ENCODE data around the gene STT3A. TPM values are rescaled to one million over a fixed set of nuclear protein-coding genes. Genes with fewer than 3 reads are reported as not detected.

STT3A gene
- polyA plus RNA-seq, 1 donor from 2014 or later, result 54.3 TPM

GRCh38 chr11:125579811-125580210 is 12.8 kb upstream of the STT3A start:
- Histone ChIP-seq H3K4me3 (ENCODE audit: low read length) (no peak overlapping the region), H3F3A (ENCODE audit: insufficient read depth, low read length, poor library complexity, severe bottlenecking) (no peaks in the 10 kb centered on the region), H4K20me1 (ENCODE audit: insufficient read depth) (no peaks in the 10 kb centered on the region), H3K79me2 (replicated peaks; ENCODE audit: insufficient read depth, low read length) (no peaks in the 10 kb centered on the region), H3K27ac (ENCODE audit: low read length) (no peak overlapping the region), H3K27me3 (ENCODE audit: insufficient read depth, low read depth, low read length) (no peaks in the 10 kb centered on the region), H3K4me2 (ENCODE audit: low read length) (no peak overlapping the region), H2AFZ (ENCODE audit: low read depth, low read length) (no peak overlapping the region), H3K9ac (ENCODE audit: low read length) (no peak overlapping the region), H3K36me3 (ENCODE audit: insufficient read depth, low read length) (peaks cover 12% of the 10 kb centered on the region), H3K9me2 (ENCODE audit: insufficient read depth, low read length) (no peaks in the 10 kb centered on the region), H3K9me3 (ENCODE audit: low read length) (no peaks in the 10 kb centered on the region)
- TF ChIP-seq POLR2AphosphoS5 (IDR thresholded peaks at IDR 0.05), result no peak
- no peak for TF ChIP-seq RAD21 (conservative IDR thresholded peaks at IDR 0.05)
- TF ChIP-seq, protein P1, sequence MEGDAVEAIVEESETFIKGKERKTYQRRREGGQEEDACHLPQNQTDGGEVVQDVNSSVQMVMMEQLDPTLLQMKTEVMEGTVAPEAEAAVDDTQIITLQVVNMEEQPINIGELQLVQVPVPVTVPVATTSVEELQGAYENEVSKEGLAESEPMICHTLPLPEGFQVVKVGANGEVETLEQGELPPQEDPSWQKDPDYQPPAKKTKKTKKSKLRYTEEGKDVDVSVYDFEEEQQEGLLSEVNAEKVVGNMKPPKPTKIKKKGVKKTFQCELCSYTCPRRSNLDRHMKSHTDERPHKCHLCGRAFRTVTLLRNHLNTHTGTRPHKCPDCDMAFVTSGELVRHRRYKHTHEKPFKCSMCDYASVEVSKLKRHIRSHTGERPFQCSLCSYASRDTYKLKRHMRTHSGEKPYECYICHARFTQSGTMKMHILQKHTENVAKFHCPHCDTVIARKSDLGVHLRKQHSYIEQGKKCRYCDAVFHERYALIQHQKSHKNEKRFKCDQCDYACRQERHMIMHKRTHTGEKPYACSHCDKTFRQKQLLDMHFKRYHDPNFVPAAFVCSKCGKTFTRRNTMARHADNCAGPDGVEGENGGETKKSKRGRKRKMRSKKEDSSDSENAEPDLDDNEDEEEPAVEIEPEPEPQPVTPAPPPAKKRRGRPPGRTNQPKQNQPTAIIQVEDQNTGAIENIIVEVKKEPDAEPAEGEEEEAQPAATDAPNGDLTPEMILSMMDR (IDR thresholded peaks at IDR 0.05; ENCODE audit: poor library complexity, severe bottlenecking), result no peak
- no peak for TF ChIP-seq EZH2 (IDR thresholded peaks at IDR 0.05; ENCODE audit: borderline replicate concordance, insufficient read depth, low read length, poor library complexity, severe bottlenecking)
- TF ChIP-seq EP300 (conservative IDR thresholded peaks at IDR 0.05; ENCODE audit: poor library complexity, severe bottlenecking), result no peak
- TF ChIP-seq, protein P2, sequence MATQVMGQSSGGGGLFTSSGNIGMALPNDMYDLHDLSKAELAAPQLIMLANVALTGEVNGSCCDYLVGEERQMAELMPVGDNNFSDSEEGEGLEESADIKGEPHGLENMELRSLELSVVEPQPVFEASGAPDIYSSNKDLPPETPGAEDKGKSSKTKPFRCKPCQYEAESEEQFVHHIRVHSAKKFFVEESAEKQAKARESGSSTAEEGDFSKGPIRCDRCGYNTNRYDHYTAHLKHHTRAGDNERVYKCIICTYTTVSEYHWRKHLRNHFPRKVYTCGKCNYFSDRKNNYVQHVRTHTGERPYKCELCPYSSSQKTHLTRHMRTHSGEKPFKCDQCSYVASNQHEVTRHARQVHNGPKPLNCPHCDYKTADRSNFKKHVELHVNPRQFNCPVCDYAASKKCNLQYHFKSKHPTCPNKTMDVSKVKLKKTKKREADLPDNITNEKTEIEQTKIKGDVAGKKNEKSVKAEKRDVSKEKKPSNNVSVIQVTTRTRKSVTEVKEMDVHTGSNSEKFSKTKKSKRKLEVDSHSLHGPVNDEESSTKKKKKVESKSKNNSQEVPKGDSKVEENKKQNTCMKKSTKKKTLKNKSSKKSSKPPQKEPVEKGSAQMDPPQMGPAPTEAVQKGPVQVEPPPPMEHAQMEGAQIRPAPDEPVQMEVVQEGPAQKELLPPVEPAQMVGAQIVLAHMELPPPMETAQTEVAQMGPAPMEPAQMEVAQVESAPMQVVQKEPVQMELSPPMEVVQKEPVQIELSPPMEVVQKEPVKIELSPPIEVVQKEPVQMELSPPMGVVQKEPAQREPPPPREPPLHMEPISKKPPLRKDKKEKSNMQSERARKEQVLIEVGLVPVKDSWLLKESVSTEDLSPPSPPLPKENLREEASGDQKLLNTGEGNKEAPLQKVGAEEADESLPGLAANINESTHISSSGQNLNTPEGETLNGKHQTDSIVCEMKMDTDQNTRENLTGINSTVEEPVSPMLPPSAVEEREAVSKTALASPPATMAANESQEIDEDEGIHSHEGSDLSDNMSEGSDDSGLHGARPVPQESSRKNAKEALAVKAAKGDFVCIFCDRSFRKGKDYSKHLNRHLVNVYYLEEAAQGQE (IDR thresholded peaks at IDR 0.05; ENCODE audit: borderline replicate concordance), result no peak
- TF ChIP-seq TAF1 (IDR thresholded peaks at IDR 0.05; ENCODE audit: low read depth), result no peak
- no peak for TF ChIP-seq SMC3 (conservative IDR thresholded peaks at IDR 0.05; ENCODE audit: poor library complexity)
- TF ChIP-seq MXI1 (conservative IDR thresholded peaks at IDR 0.05; ENCODE audit: poor library complexity, severe bottlenecking), result no peak

GRCh38 chr11:125583496-125583895 is 9.2 kb upstream of the STT3A start:
- H3F3A ChIP-seq (ENCODE audit: insufficient read depth, low read length, poor library complexity, severe bottlenecking), result no peaks in the 10 kb centered on the region
- H3K9me3 ChIP-seq (ENCODE audit: low read length), result no peaks in the 10 kb centered on the region
- no peak overlapping the region for H2AFZ ChIP-seq (ENCODE audit: low read depth, low read length)
- peaks cover 5% of the 10 kb centered on the region for H3K36me3 ChIP-seq (ENCODE audit: insufficient read depth, low read length)
- H3K27me3 ChIP-seq (ENCODE audit: insufficient read depth, low read depth, low read length), result no peaks in the 10 kb centered on the region
- H3K9ac ChIP-seq (ENCODE audit: low read length), result no peak overlapping the region
- no peak overlapping the region for H3K4me3 ChIP-seq (ENCODE audit: low read length)
- H3K4me2 ChIP-seq (ENCODE audit: low read length), result no peak overlapping the region
- TF ChIP-seq MXI1 (conservative IDR thresholded peaks at IDR 0.05; ENCODE audit: poor library complexity, severe bottlenecking), result no peak
- TF ChIP-seq RAD21 (conservative IDR thresholded peaks at IDR 0.05), result no peak
- no peak for TF ChIP-seq POLR2AphosphoS5 (IDR thresholded peaks at IDR 0.05)
- no peak for TF ChIP-seq EP300 (conservative IDR thresholded peaks at IDR 0.05; ENCODE audit: poor library complexity, severe bottlenecking)
- TF ChIP-seq TAF1 (IDR thresholded peaks at IDR 0.05; ENCODE audit: low read depth), result no peak
- TF ChIP-seq, protein P2 (IDR thresholded peaks at IDR 0.05; ENCODE audit: borderline replicate concordance), result no peak
- no peak for TF ChIP-seq EZH2 (IDR thresholded peaks at IDR 0.05; ENCODE audit: borderline replicate concordance, insufficient read depth, low read length, poor library complexity, severe bottlenecking)
- TF ChIP-seq SMC3 (conservative IDR thresholded peaks at IDR 0.05; ENCODE audit: poor library complexity), result no peak
- TF ChIP-seq, protein P1 (IDR thresholded peaks at IDR 0.05; ENCODE audit: poor library complexity, severe bottlenecking), result no peak
- no peak overlapping the region for H3K27ac ChIP-seq (ENCODE audit: low read length)
- no peaks in the 10 kb centered on the region for H3K9me2 ChIP-seq (ENCODE audit: insufficient read depth, low read length)
- no peaks in the 10 kb centered on the region for H3K79me2 ChIP-seq (replicated peaks; ENCODE audit: insufficient read depth, low read length)
- no peaks in the 10 kb centered on the region for H4K20me1 ChIP-seq (ENCODE audit: insufficient read depth)
